ENCODE data around the gene STARD6. TPM values are rescaled to one million over a fixed set of nuclear protein-coding genes. Genes with fewer than 3 reads are reported as not detected.
"Not testable (repeated sequence)": the region's sequence is repeated elsewhere in the genome, so short reads cannot be mapped to it uniquely, and the experiment has no call there.

The STARD6 gene
- total RNA-seq, 1 experiment from 2014 or later: not detected

DNA sequence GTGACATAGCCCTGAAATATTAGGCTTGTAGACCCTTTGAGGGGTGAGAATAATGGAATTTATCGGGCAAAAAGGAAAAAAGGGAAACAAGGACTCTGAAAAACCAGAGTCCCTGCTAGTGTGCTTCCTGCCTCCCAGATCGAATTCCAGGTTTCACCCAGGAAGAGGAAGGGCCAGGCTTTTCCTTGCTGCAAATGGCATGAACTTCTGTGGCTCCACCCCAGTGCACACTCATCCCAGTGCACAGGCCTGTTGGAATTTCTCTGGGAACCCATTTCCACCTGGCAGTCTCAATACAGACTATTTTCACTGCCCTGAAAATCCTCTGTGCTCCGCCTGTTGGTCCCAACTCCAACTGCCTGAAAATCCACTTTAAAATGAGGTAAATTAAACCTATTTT is 30.0 kb upstream of the STARD6 start:
- CTCF ChIA-PET: no interaction called here
- Histone ChIP-seq H3K27ac (ENCODE audit: low read length) (0 out of 2 replicates have a peak overlapping the region, but pooled peaks have one; percentile 21), H3K4me3 (ENCODE audit: low read depth in 2 of 2, low read length in 2 of 2) (no peak overlapping the region), H3K27me3 (ENCODE audit: control insufficient read depth, insufficient read depth, low read length) (no peaks in the 10 kb centered on the region), H3K9me3 (ENCODE audit: control insufficient read depth, insufficient read depth, low read depth, low read length) (no peaks in the 10 kb centered on the region), H3K36me3 (ENCODE audit: control insufficient read depth, insufficient read depth, low read length) (no peaks in the 10 kb centered on the region), H3K4me1 (ENCODE audit: control insufficient read depth, insufficient read depth, low read length) (peaks cover 4% of the 10 kb centered on the region; the same call in 1 of the 2 replicates)
- in situ Hi-C loops (cut with HindIII; ENCODE audit: low pct_unique_long_range_greater_than_20kb, low sequenced_read_pairs) (no loop called here), intact Hi-C loops (cut with micrococcal nuclease; ENCODE audit: unreplicated experiment) (no loop called here)
- TF ChIP-seq, protein P1, sequence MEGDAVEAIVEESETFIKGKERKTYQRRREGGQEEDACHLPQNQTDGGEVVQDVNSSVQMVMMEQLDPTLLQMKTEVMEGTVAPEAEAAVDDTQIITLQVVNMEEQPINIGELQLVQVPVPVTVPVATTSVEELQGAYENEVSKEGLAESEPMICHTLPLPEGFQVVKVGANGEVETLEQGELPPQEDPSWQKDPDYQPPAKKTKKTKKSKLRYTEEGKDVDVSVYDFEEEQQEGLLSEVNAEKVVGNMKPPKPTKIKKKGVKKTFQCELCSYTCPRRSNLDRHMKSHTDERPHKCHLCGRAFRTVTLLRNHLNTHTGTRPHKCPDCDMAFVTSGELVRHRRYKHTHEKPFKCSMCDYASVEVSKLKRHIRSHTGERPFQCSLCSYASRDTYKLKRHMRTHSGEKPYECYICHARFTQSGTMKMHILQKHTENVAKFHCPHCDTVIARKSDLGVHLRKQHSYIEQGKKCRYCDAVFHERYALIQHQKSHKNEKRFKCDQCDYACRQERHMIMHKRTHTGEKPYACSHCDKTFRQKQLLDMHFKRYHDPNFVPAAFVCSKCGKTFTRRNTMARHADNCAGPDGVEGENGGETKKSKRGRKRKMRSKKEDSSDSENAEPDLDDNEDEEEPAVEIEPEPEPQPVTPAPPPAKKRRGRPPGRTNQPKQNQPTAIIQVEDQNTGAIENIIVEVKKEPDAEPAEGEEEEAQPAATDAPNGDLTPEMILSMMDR (IDR thresholded peaks at IDR 0.05): no peak
- TF ChIP-seq POLR2AphosphoS5 (IDR thresholded peaks at IDR 0.05; ENCODE audit: low read depth, low read length): no peak
- no peak for TF ChIP-seq SIN3A (IDR thresholded peaks at IDR 0.05; ENCODE audit: borderline replicate concordance, insufficient read depth, low read depth, low read length)
- TF ChIP-seq, protein P2, sequence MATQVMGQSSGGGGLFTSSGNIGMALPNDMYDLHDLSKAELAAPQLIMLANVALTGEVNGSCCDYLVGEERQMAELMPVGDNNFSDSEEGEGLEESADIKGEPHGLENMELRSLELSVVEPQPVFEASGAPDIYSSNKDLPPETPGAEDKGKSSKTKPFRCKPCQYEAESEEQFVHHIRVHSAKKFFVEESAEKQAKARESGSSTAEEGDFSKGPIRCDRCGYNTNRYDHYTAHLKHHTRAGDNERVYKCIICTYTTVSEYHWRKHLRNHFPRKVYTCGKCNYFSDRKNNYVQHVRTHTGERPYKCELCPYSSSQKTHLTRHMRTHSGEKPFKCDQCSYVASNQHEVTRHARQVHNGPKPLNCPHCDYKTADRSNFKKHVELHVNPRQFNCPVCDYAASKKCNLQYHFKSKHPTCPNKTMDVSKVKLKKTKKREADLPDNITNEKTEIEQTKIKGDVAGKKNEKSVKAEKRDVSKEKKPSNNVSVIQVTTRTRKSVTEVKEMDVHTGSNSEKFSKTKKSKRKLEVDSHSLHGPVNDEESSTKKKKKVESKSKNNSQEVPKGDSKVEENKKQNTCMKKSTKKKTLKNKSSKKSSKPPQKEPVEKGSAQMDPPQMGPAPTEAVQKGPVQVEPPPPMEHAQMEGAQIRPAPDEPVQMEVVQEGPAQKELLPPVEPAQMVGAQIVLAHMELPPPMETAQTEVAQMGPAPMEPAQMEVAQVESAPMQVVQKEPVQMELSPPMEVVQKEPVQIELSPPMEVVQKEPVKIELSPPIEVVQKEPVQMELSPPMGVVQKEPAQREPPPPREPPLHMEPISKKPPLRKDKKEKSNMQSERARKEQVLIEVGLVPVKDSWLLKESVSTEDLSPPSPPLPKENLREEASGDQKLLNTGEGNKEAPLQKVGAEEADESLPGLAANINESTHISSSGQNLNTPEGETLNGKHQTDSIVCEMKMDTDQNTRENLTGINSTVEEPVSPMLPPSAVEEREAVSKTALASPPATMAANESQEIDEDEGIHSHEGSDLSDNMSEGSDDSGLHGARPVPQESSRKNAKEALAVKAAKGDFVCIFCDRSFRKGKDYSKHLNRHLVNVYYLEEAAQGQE (IDR thresholded peaks at IDR 0.05; ENCODE audit: insufficient read depth in 1 of 2, low read depth in 2 of 2, low read length in 1 of 2): no peak
- POLR2A ChIA-PET: no interaction called here
- BruUV-seq (replicated peaks): no TSS peak
- ATAC-seq (no peak), DNase-seq (ENCODE audit: low read depth, low spot score) (no peak)

DNA sequence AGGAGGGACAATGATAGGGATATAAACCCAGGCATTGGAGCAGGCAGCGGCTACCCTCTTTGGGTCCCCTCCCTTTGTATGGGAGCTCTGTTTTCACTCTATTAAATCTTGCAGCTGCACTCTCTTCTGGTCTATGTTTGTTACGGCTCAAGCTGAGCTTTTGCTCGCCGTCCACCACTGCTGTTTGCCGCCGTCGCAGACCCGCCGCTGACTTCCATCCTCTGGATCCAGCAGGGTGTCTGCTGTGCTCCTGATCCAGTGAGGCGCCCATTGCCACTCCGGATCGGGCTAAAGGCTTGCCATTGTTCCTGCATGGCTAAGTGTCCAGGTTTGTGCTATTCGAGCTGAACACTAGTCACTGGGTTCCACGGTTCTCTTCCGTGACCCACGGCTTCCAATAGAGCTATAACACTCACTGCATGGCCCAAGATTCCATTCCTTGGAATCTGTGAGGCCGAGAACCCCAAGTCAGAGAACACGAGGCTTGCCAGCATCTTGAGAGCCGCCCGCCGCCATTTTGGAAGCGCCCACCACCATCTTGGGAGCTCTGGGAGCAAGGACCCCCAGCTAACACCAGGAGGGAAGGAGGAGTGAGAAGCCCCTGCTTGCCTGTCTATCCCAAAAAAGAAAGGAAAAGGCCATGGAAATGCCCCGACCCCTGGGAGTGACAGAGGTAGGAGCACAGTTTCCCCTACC is 29.3 kb upstream of the STARD6 start:
- DNase-seq (ENCODE audit: low read depth, low spot score); H3K27me3 ChIP-seq (ENCODE audit: control insufficient read depth, insufficient read depth, low read length); H3K36me3 ChIP-seq (ENCODE audit: control insufficient read depth, insufficient read depth, low read length); in situ Hi-C loops (cut with HindIII; ENCODE audit: low pct_unique_long_range_greater_than_20kb, low sequenced_read_pairs); H3K9me3 ChIP-seq (ENCODE audit: control insufficient read depth, insufficient read depth, low read depth, low read length); POLR2A ChIA-PET; H3K4me1 ChIP-seq (ENCODE audit: control insufficient read depth, insufficient read depth, low read length); CTCF ChIA-PET; ATAC-seq; BruUV-seq (replicated peaks); H3K27ac ChIP-seq (ENCODE audit: low read length); intact Hi-C loops (cut with micrococcal nuclease; ENCODE audit: unreplicated experiment); H3K4me3 ChIP-seq (ENCODE audit: low read depth in 2 of 2, low read length in 2 of 2): not testable (repeated sequence)

DNA sequence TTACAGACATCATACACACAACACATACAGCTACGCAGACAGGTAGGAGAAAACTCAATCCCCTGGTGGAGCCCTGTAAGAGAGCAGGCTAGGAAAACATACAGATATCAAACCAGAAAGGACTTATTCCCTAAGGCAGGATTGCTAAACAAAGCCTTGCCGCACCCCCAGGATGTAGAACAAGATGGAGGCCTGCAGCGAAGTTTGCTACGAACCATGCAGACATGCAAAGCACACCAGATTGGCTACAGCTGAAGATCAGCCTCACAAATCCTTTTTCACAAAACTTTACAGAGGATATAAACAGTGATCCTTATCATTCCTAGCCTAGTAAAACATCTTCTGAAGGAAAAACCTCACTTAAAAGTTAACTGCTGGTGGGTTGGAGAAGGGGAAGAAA is 28.4 kb upstream of the STARD6 start:
- intact Hi-C loops (cut with micrococcal nuclease; ENCODE audit: unreplicated experiment) (no loop called here), in situ Hi-C loops (cut with HindIII; ENCODE audit: low pct_unique_long_range_greater_than_20kb, low sequenced_read_pairs) (no loop called here)
- ATAC-seq: no peak
- BruUV-seq (replicated peaks): no TSS peak
- DNase-seq (ENCODE audit: low read depth, low spot score): no peak
- H3K9me3 ChIP-seq (ENCODE audit: control insufficient read depth, insufficient read depth, low read depth, low read length): no peaks in the 10 kb centered on the region
- H3K36me3 ChIP-seq (ENCODE audit: control insufficient read depth, insufficient read depth, low read length): no peaks in the 10 kb centered on the region
- ChIA-PET POLR2A (no interaction called here), CTCF (no interaction called here)
- TF ChIP-seq, protein P1 (IDR thresholded peaks at IDR 0.05): no peak
- TF ChIP-seq, protein P2 (IDR thresholded peaks at IDR 0.05; ENCODE audit: insufficient read depth in 1 of 2, low read depth in 2 of 2, low read length in 1 of 2): no peak
- TF ChIP-seq POLR2AphosphoS5 (IDR thresholded peaks at IDR 0.05; ENCODE audit: low read depth, low read length): no peak
- TF ChIP-seq TCF7L2 (IDR thresholded peaks at IDR 0.05; ENCODE audit: low read depth, low read length): no peak
- TF ChIP-seq SIN3A (IDR thresholded peaks at IDR 0.05; ENCODE audit: borderline replicate concordance, insufficient read depth, low read depth, low read length): no peak
- H3K4me3 ChIP-seq (ENCODE audit: low read depth in 2 of 2, low read length in 2 of 2): no peak overlapping the region
- no peak overlapping the region for H3K27ac ChIP-seq (ENCODE audit: low read length)
- H3K4me1 ChIP-seq (ENCODE audit: control insufficient read depth, insufficient read depth, low read length): peaks cover 4% of the 10 kb centered on the region; the same call in 1 of the 2 replicates
- H3K27me3 ChIP-seq (ENCODE audit: control insufficient read depth, insufficient read depth, low read length): no peaks in the 10 kb centered on the region
